Measurements from ENCODE around the gene CLEC4M. TPM values are rescaled to one million over a fixed set of nuclear protein-coding genes. Genes with fewer than 3 reads are reported as not detected.

Gene CLEC4M
- total and polyA plus RNA-seq, 2 experiments from 2014 or later = not detected

- DNase-seq (ENCODE audit: low spot score) = no peak
- peaks cover 11% of the 10 kb centered on the region for H3K4me1 Mint-ChIP-seq
- H3K27ac Mint-ChIP-seq = no peak overlapping the region
- no peak overlapping the region for H3K4me3 ChIP-seq
- H3K4me2 ChIP-seq = no peak overlapping the region
- peaks cover 15% of the 10 kb centered on the region for H3K9me3 Mint-ChIP-seq
- peaks cover 20% of the 10 kb centered on the region for H3K27me3 Mint-ChIP-seq (ENCODE audit: insufficient read depth, low read depth, poor library complexity)
- H3K27ac ChIP-seq (ENCODE audit: low read depth) = no peak overlapping the region
- no peak for ATAC-seq
- no peaks in the 10 kb centered on the region for H3K79me2 ChIP-seq (replicated peaks; ENCODE audit: insufficient read depth)
- no peaks in the 10 kb centered on the region for H3F3A ChIP-seq (replicated peaks; ENCODE audit: low read depth)
- no peak overlapping the region for H3K4me3 Mint-ChIP-seq
- H3K36me3 Mint-ChIP-seq (ENCODE audit: low read depth) = peaks cover 10% of the 10 kb centered on the region
- no peaks in the 10 kb centered on the region for H3K36me3 ChIP-seq (ENCODE audit: insufficient read depth)
- no peaks in the 10 kb centered on the region for H3K9me2 ChIP-seq (ENCODE audit: insufficient read depth)
- no peak overlapping the region for H2AFZ ChIP-seq
- no peaks in the 10 kb centered on the region for H4K20me1 ChIP-seq (replicated peaks; ENCODE audit: insufficient read depth)
- H3K4me1 ChIP-seq (ENCODE audit: insufficient read depth) = no peaks in the 10 kb centered on the region
- H3K27me3 ChIP-seq (ENCODE audit: insufficient read depth) = no peaks in the 10 kb centered on the region
- TF ChIP-seq ZNF331 (CRISPR knock-in tag; IDR thresholded peaks at IDR 0.05; ENCODE audit: low read depth) = no peak
- TF ChIP-seq, protein P1, sequence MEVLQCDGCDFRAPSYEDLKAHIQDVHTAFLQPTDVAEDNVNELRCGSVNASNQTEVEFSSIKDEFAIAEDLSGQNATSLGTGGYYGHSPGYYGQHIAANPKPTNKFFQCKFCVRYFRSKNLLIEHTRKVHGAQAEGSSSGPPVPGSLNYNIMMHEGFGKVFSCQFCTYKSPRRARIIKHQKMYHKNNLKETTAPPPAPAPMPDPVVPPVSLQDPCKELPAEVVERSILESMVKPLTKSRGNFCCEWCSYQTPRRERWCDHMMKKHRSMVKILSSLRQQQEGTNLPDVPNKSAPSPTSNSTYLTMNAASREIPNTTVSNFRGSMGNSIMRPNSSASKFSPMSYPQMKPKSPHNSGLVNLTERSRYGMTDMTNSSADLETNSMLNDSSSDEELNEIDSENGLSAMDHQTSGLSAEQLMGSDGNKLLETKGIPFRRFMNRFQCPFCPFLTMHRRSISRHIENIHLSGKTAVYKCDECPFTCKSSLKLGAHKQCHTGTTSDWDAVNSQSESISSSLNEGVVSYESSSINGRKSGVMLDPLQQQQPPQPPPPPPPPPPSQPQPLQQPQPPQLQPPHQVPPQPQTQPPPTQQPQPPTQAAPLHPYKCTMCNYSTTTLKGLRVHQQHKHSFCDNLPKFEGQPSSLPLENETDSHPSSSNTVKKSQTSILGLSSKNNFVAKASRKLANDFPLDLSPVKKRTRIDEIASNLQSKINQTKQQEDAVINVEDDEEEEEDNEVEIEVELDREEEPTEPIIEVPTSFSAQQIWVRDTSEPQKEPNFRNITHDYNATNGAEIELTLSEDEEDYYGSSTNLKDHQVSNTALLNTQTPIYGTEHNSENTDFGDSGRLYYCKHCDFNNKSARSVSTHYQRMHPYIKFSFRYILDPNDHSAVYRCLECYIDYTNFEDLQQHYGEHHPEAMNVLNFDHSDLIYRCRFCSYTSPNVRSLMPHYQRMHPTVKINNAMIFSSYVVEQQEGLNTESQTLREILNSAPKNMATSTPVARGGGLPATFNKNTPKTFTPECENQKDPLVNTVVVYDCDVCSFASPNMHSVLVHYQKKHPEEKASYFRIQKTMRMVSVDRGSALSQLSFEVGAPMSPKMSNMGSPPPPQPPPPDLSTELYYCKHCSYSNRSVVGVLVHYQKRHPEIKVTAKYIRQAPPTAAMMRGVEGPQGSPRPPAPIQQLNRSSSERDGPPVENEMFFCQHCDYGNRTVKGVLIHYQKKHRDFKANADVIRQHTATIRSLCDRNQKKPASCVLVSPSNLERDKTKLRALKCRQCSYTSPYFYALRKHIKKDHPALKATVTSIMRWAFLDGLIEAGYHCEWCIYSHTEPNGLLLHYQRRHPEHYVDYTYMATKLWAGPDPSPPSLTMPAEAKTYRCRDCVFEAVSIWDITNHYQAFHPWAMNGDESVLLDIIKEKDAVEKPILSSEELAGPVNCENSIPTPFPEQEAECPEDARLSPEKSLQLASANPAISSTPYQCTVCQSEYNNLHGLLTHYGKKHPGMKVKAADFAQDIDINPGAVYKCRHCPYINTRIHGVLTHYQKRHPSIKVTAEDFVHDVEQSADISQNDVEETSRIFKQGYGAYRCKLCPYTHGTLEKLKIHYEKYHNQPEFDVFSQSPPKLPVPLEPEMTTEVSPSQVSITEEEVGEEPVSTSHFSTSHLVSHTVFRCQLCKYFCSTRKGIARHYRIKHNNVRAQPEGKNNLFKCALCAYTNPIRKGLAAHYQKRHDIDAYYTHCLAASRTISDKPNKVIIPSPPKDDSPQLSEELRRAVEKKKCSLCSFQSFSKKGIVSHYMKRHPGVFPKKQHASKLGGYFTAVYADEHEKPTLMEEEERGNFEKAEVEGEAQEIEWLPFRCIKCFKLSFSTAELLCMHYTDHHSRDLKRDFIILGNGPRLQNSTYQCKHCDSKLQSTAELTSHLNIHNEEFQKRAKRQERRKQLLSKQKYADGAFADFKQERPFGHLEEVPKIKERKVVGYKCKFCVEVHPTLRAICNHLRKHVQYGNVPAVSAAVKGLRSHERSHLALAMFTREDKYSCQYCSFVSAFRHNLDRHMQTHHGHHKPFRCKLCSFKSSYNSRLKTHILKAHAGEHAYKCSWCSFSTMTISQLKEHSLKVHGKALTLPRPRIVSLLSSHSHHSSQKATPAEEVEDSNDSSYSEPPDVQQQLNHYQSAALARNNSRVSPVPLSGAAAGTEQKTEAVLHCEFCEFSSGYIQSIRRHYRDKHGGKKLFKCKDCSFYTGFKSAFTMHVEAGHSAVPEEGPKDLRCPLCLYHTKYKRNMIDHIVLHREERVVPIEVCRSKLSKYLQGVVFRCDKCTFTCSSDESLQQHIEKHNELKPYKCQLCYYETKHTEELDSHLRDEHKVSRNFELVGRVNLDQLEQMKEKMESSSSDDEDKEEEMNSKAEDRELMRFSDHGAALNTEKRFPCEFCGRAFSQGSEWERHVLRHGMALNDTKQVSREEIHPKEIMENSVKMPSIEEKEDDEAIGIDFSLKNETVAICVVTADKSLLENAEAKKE (CRISPR knock-in tag; IDR thresholded peaks at IDR 0.05) = no peak
- no peak for TF ChIP-seq STAT1 (IDR thresholded peaks at IDR 0.05; ENCODE audit: unreplicated experiment)
- TF ChIP-seq, protein P2, sequence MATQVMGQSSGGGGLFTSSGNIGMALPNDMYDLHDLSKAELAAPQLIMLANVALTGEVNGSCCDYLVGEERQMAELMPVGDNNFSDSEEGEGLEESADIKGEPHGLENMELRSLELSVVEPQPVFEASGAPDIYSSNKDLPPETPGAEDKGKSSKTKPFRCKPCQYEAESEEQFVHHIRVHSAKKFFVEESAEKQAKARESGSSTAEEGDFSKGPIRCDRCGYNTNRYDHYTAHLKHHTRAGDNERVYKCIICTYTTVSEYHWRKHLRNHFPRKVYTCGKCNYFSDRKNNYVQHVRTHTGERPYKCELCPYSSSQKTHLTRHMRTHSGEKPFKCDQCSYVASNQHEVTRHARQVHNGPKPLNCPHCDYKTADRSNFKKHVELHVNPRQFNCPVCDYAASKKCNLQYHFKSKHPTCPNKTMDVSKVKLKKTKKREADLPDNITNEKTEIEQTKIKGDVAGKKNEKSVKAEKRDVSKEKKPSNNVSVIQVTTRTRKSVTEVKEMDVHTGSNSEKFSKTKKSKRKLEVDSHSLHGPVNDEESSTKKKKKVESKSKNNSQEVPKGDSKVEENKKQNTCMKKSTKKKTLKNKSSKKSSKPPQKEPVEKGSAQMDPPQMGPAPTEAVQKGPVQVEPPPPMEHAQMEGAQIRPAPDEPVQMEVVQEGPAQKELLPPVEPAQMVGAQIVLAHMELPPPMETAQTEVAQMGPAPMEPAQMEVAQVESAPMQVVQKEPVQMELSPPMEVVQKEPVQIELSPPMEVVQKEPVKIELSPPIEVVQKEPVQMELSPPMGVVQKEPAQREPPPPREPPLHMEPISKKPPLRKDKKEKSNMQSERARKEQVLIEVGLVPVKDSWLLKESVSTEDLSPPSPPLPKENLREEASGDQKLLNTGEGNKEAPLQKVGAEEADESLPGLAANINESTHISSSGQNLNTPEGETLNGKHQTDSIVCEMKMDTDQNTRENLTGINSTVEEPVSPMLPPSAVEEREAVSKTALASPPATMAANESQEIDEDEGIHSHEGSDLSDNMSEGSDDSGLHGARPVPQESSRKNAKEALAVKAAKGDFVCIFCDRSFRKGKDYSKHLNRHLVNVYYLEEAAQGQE (IDR thresholded peaks at IDR 0.05; ENCODE audit: unreplicated experiment) = no peak
- no peak for TF ChIP-seq EZH2 (IDR thresholded peaks at IDR 0.05; ENCODE audit: low read depth, unreplicated experiment)
- no peak for TF ChIP-seq CREB1 (CRISPR knock-in tag; IDR thresholded peaks at IDR 0.05; ENCODE audit: low read depth)
- TF ChIP-seq ZNF114 (CRISPR knock-in tag; IDR thresholded peaks at IDR 0.05) = no peak
- TF ChIP-seq POLR2AphosphoS5 (IDR thresholded peaks at IDR 0.05; ENCODE audit: low read depth) = no peak
- TF ChIP-seq NANOG (IDR thresholded peaks at IDR 0.05; ENCODE audit: borderline replicate concordance) = no peak
- TF ChIP-seq JUNB (IDR thresholded peaks at IDR 0.05; ENCODE audit: unreplicated experiment) = no peak
- TF ChIP-seq EZH2phosphoT487 (IDR thresholded peaks at IDR 0.05; ENCODE audit: unreplicated experiment) = no peak
- TF ChIP-seq, protein P3, sequence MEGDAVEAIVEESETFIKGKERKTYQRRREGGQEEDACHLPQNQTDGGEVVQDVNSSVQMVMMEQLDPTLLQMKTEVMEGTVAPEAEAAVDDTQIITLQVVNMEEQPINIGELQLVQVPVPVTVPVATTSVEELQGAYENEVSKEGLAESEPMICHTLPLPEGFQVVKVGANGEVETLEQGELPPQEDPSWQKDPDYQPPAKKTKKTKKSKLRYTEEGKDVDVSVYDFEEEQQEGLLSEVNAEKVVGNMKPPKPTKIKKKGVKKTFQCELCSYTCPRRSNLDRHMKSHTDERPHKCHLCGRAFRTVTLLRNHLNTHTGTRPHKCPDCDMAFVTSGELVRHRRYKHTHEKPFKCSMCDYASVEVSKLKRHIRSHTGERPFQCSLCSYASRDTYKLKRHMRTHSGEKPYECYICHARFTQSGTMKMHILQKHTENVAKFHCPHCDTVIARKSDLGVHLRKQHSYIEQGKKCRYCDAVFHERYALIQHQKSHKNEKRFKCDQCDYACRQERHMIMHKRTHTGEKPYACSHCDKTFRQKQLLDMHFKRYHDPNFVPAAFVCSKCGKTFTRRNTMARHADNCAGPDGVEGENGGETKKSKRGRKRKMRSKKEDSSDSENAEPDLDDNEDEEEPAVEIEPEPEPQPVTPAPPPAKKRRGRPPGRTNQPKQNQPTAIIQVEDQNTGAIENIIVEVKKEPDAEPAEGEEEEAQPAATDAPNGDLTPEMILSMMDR (conservative IDR thresholded peaks at IDR 0.05; ENCODE audit: low read depth in 2 of 2) = no peak
- no peak for TF ChIP-seq ETS1 (IDR thresholded peaks at IDR 0.05)
Measured at GRCh38 chr19:7766535-7766934, 3.5 kb downstream of the CLEC4M start.

Data from GM23338 (cell line).